ENCODE data around the gene RASA2.
"Not testable (repeated sequence)": the region's sequence is repeated elsewhere in the genome, so short reads cannot be mapped to it uniquely, and the experiment has no call there.

The RASA2 gene

DNA sequence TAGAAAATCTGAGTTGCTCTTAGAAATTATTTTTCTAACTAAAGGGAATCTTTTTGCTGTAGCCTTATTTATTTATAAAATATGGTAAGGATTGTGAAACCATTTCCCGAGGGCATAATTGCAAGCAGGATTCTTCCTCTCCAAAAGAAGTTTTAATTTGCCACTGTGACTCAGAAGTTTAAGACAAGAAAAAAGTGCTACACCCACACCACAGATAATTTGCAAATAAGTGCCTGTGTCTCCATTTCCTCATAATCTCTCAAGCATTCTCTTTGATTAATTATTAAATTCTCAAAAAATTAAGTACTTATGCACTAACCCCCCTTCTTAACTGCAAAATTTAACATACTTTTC, 43.6 kb downstream of the RASA2 start:
- DNase-seq (ENCODE audit: low read depth in 1 of 2, low spot score in 1 of 2) = no peak

DNA sequence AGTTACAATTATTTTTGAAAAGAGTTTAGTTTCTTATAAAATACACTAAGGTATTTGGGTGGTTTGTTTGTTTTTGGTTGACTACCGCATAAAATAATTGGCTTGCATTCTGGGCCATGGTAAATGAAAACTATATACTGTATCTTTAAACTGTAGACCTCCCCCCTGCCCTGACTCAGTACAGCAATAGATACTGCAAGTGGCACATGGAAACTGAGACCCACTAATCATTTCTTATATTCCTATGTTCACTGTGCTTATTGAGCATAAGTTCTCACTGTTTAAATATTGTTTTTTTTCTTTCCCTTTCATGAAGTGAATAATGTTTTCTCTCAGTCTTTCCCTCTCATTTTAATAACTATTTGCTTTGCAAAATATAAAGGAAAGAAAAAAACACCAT, 45.8 kb downstream of the RASA2 start:
- DNase-seq (ENCODE audit: low read depth in 1 of 2, low spot score in 1 of 2) = no peak

DNA sequence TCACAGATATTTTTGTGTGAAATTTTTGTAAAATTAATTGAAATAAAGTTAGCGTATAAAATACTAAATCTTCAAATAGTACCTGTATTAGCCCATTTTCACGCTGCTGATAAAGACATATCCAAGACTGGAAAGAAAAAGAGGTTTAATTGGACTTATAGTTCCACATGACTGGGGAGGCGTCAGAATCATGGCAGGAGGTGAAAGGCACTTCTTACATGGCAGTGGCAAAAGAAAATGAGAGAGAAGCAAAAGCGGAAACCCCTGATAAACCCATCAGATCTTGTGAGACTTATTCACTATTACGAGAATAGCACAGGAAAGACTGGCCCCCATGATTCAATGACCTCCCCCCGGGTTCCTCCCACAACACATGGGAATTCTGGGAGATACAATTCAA, 49.2 kb downstream of the RASA2 start:
- not testable (repeated sequence) for DNase-seq (ENCODE audit: low read depth in 1 of 2, low spot score in 1 of 2)

DNA sequence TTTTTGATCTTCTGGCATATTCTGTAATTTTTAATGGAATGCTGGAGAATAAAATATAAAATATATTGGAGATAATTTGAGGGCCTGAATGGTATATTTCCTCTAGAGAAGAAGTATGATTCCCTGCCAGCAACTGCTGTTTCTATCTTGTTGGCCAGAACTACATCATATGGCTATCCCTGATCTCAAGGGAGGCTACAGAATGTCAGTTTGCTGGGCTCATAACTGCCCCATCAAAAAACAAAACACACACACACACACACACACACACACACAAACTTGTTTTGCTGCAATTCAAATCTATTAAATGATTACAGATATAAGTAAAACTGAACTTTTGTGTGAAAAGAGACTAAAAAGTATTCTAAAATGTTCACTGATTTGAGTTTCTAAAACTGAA, 51.0 kb downstream of the RASA2 start:
- DNase-seq (ENCODE audit: low read depth in 1 of 2, low spot score in 1 of 2) = no peak

DNA sequence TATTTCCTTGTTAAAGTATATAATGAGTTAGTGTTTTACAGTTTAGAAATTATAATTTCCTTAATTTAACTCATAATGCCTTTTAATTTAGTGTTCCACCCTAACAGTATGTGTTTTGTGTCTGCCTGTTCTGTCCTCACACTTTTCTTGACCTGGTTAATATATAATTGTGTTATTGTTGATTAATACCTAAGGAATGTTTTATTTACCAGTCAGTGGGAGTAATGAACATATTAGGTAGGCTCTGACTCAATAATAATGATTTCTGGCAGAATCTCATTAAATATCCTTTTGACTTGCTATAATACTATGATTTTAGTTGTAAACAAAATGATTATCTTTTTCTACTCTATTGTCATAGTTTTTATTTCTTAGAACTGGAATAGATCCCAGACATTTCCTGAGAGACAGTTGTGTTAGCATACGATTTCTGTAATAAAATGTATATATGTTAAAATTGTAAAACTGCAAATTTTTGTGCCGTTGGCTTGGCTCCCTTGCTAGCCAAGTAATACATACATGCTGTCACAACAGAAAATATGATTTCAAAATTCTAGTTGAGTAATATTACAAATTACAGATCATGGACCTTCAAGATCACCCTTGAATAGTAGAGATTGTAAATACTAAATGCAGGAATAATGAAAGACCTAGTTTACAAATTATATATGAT, 51.9 kb downstream of the RASA2 start:
- no peak for DNase-seq (ENCODE audit: low read depth in 1 of 2, low spot score in 1 of 2)

DNA sequence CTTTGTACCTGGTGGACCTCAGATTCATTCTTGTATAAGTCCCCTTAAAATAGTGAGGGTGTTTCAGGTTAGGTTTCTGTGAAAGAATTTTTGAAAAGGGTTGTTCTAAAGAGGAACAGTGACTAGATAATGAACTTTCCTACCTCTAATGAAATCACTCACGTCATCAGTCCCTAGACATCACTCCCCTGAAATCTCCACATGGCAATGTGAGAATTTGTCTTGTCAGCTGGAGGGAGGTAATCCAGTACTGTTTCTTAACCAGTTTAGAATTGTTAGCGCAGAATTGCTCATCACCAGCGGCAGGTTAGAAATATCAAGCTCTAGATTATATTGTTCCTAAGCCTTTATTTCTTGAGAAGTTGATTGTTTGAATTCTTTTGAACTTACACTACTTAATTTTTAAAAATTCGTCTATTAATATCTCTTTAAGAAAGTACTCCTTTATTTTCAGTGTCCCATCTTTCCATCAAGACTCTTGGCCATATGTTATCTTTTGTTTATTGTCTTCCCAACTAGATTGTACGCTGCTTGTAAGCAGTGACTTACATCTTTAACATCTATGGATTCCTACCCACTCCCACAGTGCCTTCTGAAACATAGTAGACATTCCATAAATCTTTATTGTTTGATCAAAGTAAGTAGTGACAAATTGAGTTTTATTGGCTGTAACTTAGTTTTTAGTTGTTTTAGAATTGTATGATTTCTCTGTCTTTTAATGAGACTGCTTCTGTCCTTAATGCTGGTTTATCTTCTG, 52.8 kb downstream of the RASA2 start:
- no peak for DNase-seq (ENCODE audit: low read depth in 1 of 2, low spot score in 1 of 2)

DNA sequence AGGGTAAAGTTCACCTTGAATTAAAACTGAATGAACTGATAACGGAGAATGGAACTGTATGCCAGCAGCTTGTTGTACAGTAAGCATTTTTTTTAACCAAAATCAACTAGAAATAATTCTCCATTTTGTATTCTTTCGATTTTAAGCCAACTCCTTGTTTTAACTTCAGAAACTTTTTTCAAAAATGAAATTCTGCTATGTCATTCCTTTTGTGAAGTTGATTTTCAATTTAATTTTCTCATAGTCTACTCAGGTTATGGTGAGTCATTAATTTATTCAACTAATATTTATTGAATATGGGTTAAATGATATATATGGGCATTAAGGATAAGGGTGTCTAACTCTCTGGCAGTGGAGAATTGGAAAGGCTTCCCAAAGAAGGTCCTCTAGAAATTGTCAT, 53.7 kb downstream of the RASA2 start:
- DNase-seq (ENCODE audit: low read depth in 1 of 2, low spot score in 1 of 2) = no peak

DNA sequence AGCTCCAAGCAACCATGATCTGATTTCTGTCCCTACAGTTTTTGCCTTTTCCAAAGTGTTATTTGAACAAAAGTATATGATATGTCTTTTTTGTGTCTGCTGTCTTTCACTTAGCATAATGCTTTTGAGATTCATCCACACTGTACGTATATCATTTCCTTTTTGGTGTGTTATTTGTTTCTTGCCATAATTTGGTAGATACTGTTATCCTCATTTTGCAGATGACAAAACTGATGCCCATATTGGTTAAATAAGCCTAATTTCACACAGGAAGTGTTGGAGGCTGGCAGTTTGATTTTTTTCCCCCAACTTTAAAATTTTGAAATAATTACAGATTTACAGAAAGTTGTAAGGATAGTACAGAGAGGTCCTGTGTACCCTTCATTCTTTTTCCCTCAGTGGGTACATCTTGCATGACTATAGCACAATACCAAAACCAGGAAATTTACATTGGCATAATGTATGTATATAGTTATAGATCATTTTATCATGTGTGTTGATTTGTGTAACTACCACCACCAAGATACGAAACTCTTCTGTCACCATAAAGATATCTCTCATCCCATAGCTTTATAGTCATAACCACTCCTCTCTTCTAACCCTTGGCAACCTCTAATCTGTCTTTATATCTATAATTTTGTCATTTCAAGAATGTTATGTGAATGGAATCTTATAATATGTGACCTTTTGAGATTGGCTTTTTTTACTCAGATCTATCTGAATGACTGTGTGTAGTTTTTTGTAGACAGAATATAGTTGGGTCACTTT, 55.6 kb downstream of the RASA2 start:
- DNase-seq (ENCODE audit: low read depth in 1 of 2, low spot score in 1 of 2) = no peak

DNA sequence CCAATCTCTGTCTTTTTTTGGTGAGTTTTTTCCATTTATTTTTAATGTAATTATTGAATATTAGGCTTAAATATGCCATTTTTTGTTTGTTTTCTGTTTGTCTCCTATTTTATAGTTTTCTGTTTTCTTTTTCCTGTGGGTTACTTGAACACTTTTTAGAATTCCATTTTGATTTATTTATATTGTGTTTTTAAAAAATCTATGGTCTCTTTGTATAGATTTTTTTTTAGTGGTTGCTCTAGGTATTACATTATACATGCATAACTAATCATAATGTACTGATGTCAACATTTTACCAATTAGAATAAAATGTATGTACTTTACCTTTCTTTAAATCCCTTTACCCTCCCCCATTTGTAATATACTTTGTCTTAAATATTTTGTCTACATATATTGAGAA, 56.2 kb downstream of the RASA2 start:
- DNase-seq (ENCODE audit: low read depth in 1 of 2, low spot score in 1 of 2) = no peak

DNA sequence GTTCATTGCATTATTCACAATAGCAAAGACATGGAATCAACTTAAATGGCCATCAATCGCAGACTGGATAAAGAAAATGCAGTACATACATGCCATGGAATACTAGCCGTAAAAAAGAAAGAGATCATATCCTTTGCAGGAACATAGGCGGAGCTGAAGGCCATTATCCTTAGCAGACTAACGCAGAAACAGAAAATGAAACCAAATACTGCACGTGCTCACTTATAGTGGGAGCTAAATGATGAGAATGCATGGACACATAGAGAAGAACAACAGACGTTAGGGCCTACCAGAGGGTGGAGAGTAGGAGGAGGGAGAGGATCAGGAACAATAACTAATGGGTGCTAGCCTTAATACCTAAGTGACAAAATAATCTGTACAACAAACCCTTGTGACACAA, 57.9 kb downstream of the RASA2 start:
- no peak for DNase-seq (ENCODE audit: low read depth in 1 of 2, low spot score in 1 of 2)

DNA sequence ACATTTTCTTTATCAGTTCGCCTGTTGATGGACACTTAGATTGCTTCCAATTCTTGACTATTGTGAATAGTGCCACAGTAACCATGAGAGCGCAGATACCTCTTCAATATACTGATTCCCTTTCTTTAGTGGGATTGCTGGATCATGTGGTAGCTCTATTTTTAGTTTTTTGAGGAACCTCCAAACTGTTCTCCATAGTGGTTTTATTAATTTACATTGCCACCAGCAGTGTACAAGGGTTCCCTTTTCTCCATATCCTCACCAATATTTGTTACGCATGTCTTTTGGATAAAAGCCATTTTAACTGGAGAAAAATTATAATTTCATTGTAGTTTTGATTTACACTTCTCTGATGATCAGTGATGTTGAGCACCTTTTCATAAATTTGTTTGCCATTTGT, 59.3 kb downstream of the RASA2 start:
- no peak for DNase-seq (ENCODE audit: low read depth in 1 of 2, low spot score in 1 of 2)

DNA sequence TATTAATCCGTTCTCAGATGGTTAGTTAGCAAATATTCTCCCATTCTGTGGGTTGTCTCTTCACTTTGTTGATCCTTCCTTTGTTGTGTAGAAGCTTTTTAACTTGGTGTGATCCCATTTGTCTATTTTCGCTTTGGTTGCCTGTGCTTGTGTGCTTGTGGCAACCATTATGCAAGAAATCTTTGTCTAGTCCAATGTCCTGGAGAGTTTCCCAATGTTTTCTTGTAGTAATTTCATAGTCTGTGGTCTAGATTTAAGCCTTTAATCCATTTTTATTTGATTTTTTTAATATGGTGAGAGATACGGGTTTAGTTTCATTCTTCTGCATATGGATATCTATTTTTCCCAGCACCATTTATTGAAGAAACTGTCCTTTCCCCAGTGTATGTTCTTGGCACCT, 59.8 kb downstream of the RASA2 start:
- DNase-seq (ENCODE audit: low read depth in 1 of 2, low spot score in 1 of 2) = no peak

DNA sequence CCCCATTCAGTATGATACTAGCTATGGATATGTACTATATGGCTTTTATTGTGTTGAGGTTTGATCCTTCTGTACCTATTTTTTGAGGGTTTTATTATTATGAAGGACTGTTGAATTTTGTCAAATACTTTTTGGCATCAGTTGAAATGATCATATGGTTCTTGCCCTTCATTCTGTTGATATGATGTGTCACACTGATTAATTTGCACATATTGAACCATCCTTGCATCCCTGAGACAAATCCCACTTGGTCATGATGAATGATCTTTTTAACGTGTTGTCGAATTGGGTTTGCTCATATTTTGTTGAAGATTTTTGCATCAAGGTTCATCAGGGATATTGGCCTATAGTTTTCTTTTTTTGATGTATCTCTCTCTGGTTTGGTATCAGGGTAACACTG, 61.0 kb downstream of the RASA2 start:
- no peak for DNase-seq (ENCODE audit: low read depth in 1 of 2, low spot score in 1 of 2)

DNA sequence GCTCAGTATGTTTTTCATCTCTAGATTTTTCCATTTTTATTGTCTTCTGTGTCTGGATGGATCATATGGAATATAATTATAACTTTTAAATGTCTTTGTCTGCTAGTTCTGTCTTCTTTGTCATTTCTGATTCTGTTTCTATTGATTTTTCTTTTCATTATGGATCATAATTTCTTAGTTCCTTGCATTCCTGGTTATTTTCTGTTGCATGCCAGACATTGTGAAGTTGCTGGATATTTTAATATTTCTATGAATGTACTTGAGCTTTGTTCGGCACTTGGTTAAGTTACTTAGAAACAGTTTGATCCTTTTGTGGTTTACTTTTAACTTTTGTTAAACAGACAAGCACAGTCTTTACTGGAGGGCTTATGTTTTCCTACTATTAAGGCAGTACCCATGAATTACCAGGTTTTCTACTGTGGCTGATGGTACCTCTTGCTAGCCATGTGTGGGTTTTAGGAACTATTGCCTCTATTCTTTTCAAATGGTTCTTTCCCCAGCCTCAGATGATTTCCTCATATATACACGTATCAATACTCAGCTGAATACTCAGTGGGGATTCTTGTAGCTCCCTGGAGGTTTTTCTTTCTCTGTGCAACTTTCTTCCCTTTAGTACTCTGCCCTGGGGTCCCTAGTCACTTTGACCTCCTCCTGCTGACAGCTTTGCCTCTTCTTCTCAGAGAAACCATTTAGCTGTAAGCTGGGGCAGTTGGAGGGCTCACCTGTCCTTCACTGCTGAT, 64.3 kb downstream of the RASA2 start:
- no peak for DNase-seq (ENCODE audit: low read depth in 1 of 2, low spot score in 1 of 2)

DNA sequence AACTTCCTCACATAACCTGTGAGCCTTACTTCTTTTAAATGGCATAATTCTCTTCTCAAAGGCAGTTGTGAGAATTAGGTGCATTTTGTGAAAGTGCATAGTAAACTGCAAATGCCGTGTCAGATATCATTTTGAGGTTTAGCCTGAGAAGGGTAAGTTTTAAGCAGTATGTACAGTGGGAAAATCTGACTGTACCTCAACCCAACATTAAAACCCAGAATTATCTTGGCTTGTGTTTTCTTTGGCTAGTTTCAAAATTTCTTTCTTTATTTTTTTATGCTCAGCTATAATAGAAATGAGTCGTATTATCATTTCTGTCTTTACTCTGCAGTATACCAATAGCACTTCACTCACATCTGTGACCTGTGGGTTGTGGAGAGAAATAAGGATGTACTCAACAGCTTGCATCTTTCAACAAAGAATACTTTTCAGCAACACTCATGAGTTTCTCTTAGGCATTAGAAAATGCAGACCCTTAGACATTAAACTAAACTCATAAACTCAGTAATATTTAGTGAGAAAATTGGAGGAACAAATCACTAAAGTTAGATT, 65.7 kb downstream of the RASA2 start:
- DNase-seq (ENCODE audit: low read depth in 1 of 2, low spot score in 1 of 2) = no peak

DNA sequence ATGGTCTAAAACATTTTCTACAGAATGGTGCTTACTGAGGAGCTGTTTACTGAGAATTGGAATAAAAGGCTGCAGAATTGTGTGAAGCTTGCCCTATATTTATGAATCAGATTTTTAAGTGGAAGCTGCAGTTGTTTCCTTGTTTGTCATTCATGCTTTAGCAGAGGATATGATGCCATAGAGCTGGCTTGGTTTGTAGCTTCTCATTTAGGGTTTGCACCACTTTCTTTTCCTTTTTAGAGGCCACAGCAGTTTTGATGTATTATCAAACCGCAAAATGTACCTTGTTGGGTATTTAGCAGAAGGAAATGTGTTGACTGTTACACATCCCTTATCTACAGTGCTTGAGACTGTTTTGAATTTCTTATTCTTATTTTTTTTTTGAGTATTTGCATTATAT, 66.2 kb downstream of the RASA2 start:
- DNase-seq (ENCODE audit: low read depth in 1 of 2, low spot score in 1 of 2) = no peak

DNA sequence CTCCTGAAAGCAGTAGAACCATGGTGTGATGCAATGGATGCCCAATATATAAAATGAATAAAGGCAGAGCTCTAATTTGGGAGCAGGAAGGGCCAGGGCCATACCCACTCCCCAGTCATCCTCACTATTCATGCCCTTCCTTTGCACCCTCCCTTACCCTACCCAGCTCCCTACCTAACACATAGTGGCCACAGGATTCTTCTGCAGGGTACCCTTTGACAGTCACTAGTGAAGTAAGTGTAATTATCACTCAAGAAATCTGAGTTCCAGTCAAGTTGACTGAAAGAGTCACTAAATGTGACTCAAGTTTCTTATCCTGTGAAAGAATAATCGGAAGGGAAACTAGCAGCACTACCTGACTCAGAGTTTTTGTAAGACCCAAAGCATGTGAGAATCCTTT, 69.2 kb downstream of the RASA2 start:
- DNase-seq (ENCODE audit: low read depth in 1 of 2, low spot score in 1 of 2) = no peak

DNA sequence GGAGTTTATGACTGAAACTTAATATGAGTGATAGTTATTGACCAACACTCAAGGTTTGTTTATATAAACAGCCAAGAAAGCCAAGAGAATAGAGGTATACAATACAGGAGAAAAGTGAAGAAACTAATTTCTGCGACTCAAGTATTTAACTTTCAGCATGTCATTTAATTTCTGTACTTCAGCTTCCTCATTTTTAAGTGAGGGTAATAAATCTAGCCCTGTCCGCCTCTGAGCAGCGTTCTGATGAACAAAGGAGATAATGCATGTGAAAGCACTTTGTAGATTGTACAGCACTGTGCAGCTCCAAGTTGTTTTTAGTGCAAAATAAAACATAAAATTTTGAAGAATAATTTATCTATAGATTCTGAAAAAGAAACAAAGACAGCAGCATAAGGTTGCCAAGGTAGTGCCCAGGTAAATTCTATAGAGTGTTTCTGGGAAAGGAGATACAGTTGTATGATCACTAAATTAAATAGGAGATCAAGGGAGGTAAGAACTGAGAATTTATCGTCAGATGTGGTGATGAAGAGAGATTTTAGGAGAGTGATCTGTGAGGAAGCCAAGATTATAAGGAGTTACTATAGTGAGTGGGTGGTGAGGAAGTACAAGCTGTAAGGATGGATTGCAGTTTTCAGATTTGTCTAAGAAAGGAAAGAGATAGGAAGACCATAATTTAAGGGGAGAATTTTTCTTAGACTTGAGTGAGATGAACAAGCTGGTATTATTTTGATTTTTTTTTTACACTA, 71.3 kb downstream of the RASA2 start:
- no peak for DNase-seq (ENCODE audit: low read depth in 1 of 2, low spot score in 1 of 2)

DNA sequence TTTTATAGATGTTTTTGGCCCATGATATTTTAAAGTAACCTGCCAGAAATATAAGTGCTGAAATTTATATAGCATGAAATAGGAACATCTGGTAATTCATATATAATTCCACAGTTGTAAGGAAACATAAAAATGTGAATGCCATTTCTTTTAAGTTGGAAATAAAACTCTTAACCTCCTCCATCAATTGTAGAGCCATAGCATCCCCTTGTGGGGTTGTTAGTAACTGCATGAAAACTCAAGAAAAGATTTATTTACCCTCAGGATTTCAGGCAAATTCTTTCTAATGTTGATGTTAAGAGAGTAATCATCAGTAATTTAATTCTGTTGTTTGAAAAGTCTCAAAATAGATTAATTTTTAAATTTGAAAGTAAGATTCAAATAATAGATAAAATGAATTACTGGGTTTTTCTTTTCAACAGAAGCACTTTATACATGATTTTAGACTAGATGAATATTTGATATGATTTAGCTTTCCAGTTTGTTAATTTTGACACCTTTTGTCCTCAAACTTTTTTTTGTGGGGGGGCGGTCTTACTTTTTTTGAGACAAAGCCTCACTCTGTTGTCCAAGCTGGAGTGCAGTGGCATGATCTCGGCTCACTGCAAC, 74.7 kb downstream of the RASA2 start:
- DNase-seq (ENCODE audit: low read depth in 1 of 2, low spot score in 1 of 2) = no peak

DNA sequence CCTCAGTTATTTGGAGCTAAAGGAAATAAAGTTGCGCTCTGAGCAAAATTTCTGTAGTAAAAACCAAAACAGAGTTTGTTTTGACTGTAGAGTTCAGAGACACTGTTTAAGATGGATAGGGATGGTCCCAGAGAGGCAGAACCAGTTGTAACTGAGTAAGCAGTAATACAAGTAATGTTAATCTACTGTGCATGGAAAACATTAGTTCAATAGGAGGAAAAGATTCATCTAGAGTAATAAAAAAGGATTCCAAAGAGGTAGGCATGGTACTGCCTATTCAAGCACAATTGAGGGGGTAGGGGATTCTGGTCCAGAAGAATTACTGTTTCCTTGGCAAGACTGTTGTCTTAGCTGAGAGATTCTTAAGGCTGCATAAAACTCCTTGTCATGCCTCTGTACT, 77.4 kb downstream of the RASA2 start:
- DNase-seq (ENCODE audit: low read depth in 1 of 2, low spot score in 1 of 2) = no peak
